ENCODE results near the gene ARMC9.
"Not testable (repeated sequence)": the region's sequence is repeated elsewhere in the genome, so short reads cannot be mapped to it uniquely, and the experiment has no call there.

Gene ARMC9

GRCh38 chr2:231347638-231348037 lies 149.2 kb downstream of the ARMC9 start:
- in situ Hi-C loops (cut with MboI; ENCODE audit: low pct_unique_long_range_greater_than_20kb, low sequenced_read_pairs, unreplicated experiment), result no loop called here
- DNase-seq (ENCODE audit: low spot score), result no peak
- no peak for TF ChIP-seq CTCF (IDR thresholded peaks at IDR 0.05; ENCODE audit: extremely low read depth, insufficient read depth, missing control alignments)

- in situ Hi-C loops (cut with MboI; ENCODE audit: low pct_unique_long_range_greater_than_20kb, low sequenced_read_pairs, unreplicated experiment), result no loop called here
- TF ChIP-seq CTCF (IDR thresholded peaks at IDR 0.05; ENCODE audit: extremely low read depth, insufficient read depth, missing control alignments), result no peak
- DNase-seq (ENCODE audit: low spot score), result no peak
Measured at GRCh38 chr2:231348173-231348572, 149.7 kb downstream of the ARMC9 start.

DNA sequence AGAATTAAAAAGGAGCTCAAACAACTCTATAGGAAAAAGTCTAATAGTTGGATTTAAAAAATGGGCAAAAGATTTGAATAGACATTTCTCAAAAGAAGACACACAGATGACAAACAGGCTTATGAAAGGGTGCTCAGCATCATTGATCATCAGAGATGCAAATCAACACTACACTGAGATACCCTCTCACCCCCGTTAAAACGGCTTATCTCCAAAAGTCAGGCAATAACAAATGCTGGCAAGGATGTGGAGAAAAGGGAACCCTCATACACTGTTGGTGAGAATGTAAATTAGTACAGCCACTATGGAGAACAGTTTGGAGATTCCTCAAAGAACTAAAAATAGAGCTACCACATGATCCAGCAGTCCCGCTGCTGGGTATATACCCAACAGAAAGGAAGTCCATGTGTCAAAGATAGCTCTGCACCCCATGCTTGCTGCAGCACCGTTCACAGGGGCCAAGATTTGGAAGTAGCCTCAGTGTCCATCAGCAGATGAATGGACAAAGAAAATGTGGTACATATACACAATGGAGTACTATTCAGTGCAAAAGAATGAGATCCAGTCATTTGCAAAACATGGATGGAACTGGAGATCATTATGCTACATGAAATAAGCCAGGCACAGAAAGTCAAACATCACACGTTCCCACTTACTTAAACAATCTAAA lies 150.4 kb downstream of the ARMC9 start:
- in situ Hi-C loops (cut with MboI; ENCODE audit: low pct_unique_long_range_greater_than_20kb, low sequenced_read_pairs, unreplicated experiment), result no loop called here
- DNase-seq (ENCODE audit: low spot score), result no peak
- no peak for TF ChIP-seq CTCF (IDR thresholded peaks at IDR 0.05; ENCODE audit: extremely low read depth, insufficient read depth, missing control alignments)

GRCh38 chr2:231349374-231349735 lies 150.9 kb downstream of the ARMC9 start:
- in situ Hi-C loops (cut with MboI; ENCODE audit: low pct_unique_long_range_greater_than_20kb, low sequenced_read_pairs, unreplicated experiment); DNase-seq (ENCODE audit: low spot score): not testable (repeated sequence)

GRCh38 chr2:231351648-231352047 lies 153.2 kb downstream of the ARMC9 start:
- no peak for TF ChIP-seq CTCF (IDR thresholded peaks at IDR 0.05; ENCODE audit: extremely low read depth, insufficient read depth, missing control alignments)
- in situ Hi-C loops (cut with MboI; ENCODE audit: low pct_unique_long_range_greater_than_20kb, low sequenced_read_pairs, unreplicated experiment), result no loop called here
- DNase-seq (ENCODE audit: low spot score), result no peak

- TF ChIP-seq CTCF (IDR thresholded peaks at IDR 0.05; ENCODE audit: extremely low read depth, insufficient read depth, missing control alignments), result no peak
- DNase-seq (ENCODE audit: low spot score), result no peak
- in situ Hi-C loops (cut with MboI; ENCODE audit: low pct_unique_long_range_greater_than_20kb, low sequenced_read_pairs, unreplicated experiment), result no loop called here
Measured at GRCh38 chr2:231353469-231353868, 155.0 kb downstream of the ARMC9 start.

GRCh38 chr2:231355508-231356465 lies 157.4 kb downstream of the ARMC9 start:
- DNase-seq (ENCODE audit: low spot score), result no peak
- TF ChIP-seq CTCF (IDR thresholded peaks at IDR 0.05; ENCODE audit: extremely low read depth, insufficient read depth, missing control alignments), result no peak
- in situ Hi-C loops (cut with MboI; ENCODE audit: low pct_unique_long_range_greater_than_20kb, low sequenced_read_pairs, unreplicated experiment), result no loop called here
